Measurements from ENCODE around the gene ZNF580. TPM values are rescaled to one million over a fixed set of nuclear protein-coding genes. Genes with fewer than 3 reads are reported as not detected.
A peak's percentile ranks its signal among the peaks of the same experiment; 100 is the strongest.

ZNF580 gene
- total and polyA plus RNA-seq, 10 of the 15 experiments (the other 5 are each of a cell fraction or from before 2014, with no cell fraction given): 2.3 to 31.8 (median 10.0) TPM

DNA sequence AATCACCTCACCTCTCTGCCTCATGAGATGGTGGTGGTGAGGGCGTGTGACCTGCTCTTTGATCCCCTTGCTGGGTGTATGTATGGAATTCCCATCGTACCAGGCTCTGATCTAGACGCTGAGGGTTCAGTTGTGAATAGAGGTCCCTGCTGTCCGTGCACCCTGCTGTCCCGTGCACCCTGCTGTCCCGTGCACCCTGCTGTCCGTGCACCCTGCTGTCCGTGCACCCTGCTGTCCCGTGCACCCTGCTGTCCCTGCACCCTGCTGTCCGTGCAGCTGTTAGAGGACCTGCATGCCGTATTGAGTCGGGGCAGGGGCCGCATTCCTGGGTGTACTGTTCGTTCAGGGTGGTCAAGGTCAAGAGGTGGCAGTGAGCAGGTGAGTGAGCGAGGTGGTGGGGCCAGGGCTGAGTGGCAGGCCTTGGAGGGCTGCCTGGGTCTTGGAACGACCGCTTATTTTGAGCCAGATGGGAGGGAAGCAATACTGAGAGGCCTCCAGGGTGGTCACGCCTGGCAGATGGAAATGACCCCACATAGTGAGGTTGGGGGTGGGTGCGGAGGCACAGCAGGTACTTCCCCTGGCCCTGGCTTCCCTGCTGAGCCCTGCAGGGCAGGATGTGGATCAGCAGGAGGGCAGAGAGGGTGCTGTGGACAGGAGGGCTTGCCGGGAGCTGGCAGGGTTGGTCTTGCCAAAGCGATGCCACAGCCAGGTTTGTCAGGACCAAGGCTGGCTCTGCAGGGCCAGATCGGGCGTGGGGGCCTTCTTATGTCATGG lies 29.7 kb downstream of the ZNF580 start:
- POLR2A ChIA-PET: interaction anchor here (0.6 to 1.2 kb wide), 3 partner anchors 14 to 1499 kb away, joined by 3 to 5 read pairs (median 4); no protein-coding TSS in a partner anchor
- H3K9ac ChIP-seq (ENCODE audit: control insufficient read depth, insufficient read depth, low read length): no peak overlapping the region
- no peak overlapping the region for H2AFZ ChIP-seq (ENCODE audit: control insufficient read depth, low read depth, low read length)
- peaks cover 16% of the 10 kb centered on the region for H4K20me1 ChIP-seq (ENCODE audit: control insufficient read depth, insufficient read depth)
- peaks cover 26 to 47% of the 10 kb centered on the region in 2 experiments for H3K36me3 ChIP-seq (ENCODE audit: control insufficient read depth in 2 of 2, insufficient read depth in 2 of 2, low read length in 1 of 2)
- RAD21 ChIA-PET (ENCODE audit: unreplicated experiment): interaction anchor here (1.5 to 1.9 kb wide), 2 partner anchors 13 to 38 kb away, joined by 9 to 11 read pairs; no protein-coding TSS in a partner anchor
- intact Hi-C loops (cut with micrococcal nuclease; ENCODE audit: unreplicated experiment) (no loop called here), in situ Hi-C loops (cut with MboI) (loop anchor here (25.0 kb wide), 1 partner anchor 1533 kb away; the partner anchor contains the start of gene CNOT3)
- WGBS (ENCODE audit: insufficient coverage, insufficient replicate concordance, low lambda C conversion rate, missing lambda C conversion rate): 83% methylated on average over 23 of the region's 23 CpGs
- FAIRE-seq: peak; percentile 41
- no peak overlapping the region for H3K4me3 ChIP-seq
- no peak for DNase-seq (ENCODE audit: low read depth, low spot score)
- no peak overlapping the region for H3K4me2 ChIP-seq (ENCODE audit: control insufficient read depth, insufficient read depth)
- CTCF ChIA-PET: interaction anchor here (1.4 to 3.6 kb wide), 3 partner anchors 14 to 38 kb away, joined by 10 to 33 read pairs (median 14); no protein-coding TSS in a partner anchor
- peak; percentile 41; the same call in 1 of the 2 replicates for TF ChIP-seq POLR2AphosphoS5 (IDR thresholded peaks at IDR 0.05; ENCODE audit: low read length)
- TF ChIP-seq POLR2A (IDR thresholded peaks at IDR 0.05; ENCODE audit: low read depth, low read length): peak; percentile 55
- TF ChIP-seq HDGF (IDR thresholded peaks at IDR 0.05): no peak
- TF ChIP-seq, protein P1, sequence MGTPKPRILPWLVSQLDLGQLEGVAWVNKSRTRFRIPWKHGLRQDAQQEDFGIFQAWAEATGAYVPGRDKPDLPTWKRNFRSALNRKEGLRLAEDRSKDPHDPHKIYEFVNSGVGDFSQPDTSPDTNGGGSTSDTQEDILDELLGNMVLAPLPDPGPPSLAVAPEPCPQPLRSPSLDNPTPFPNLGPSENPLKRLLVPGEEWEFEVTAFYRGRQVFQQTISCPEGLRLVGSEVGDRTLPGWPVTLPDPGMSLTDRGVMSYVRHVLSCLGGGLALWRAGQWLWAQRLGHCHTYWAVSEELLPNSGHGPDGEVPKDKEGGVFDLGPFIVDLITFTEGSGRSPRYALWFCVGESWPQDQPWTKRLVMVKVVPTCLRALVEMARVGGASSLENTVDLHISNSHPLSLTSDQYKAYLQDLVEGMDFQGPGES (IDR thresholded peaks at IDR 0.05): no peak
- H3K4me1 ChIP-seq (ENCODE audit: control insufficient read depth, insufficient read depth, low read length): no peaks in the 10 kb centered on the region; the same call in 1 of the 2 replicates
- BruUV-seq (replicated peaks): no TSS peak
- no peaks in the 10 kb centered on the region for H3K9me3 ChIP-seq (replicated peaks; ENCODE audit: control insufficient read depth, insufficient read depth, low read length)
- SMC1A ChIA-PET (ENCODE audit: uncharacterized antibody, unreplicated experiment): interaction anchor here (1.4 to 1.6 kb wide), 2 partner anchors 13 to 38 kb away, joined by 6 to 15 read pairs; no protein-coding TSS in a partner anchor
- ATAC-seq: no peak
- H3K27ac ChIP-seq (ENCODE audit: control insufficient read depth, insufficient read depth): no peak overlapping the region
- no peaks in the 10 kb centered on the region for H3K27me3 ChIP-seq (replicated peaks in 1 of 2; ENCODE audit: control insufficient read depth in 2 of 2, insufficient read depth in 2 of 2, low read length in 1 of 2)
- H3K79me2 ChIP-seq (ENCODE audit: control insufficient read depth, insufficient read depth, low read length): peaks cover 21% of the 10 kb centered on the region
